ENCODE measurements around the gene KCNQ1. TPM values are rescaled to one million over a fixed set of nuclear protein-coding genes. Genes with fewer than 3 reads are reported as not detected.
A peak's percentile ranks its signal among the peaks of the same experiment; 100 is the strongest.

KCNQ1 gene
- total RNA-seq, 2 experiments from 2014 or later, result 9.1 to 10.9 TPM

GRCh38 chr11:2510626-2511402 lies 66.0 kb downstream of the KCNQ1 start:
- no peaks in the 10 kb centered on the region for H3K9me3 Mint-ChIP-seq (ENCODE audit: low read depth)
- no peaks in the 10 kb centered on the region for H3K36me3 Mint-ChIP-seq (ENCODE audit: low read depth)
- H3K27me3 Mint-ChIP-seq, result no peaks in the 10 kb centered on the region
- H3K27ac Mint-ChIP-seq, result no peak overlapping the region
- intact Hi-C loops (cut with DNase I, micrococcal nuclease), result no loop called here
- ATAC-seq (no peak), DNase-seq (no peak)
- POLR2A ChIA-PET, result no interaction called here
- CTCF ChIA-PET, result interaction anchor here (1.6 kb wide), 1 partner anchor 90 kb away, joined by 3 read pairs; no protein-coding TSS in a partner anchor
- no peak overlapping the region for H3K4me3 Mint-ChIP-seq
- no peaks in the 10 kb centered on the region for H3K4me1 Mint-ChIP-seq

GRCh38 chr11:2511421-2512369 lies 66.9 kb downstream of the KCNQ1 start:
- Mint-ChIP-seq H3K4me3 (no peak overlapping the region), H3K4me1 (no peaks in the 10 kb centered on the region), H3K9me3 (ENCODE audit: low read depth) (no peaks in the 10 kb centered on the region), H3K27me3 (no peaks in the 10 kb centered on the region), H3K27ac (no peak overlapping the region), H3K36me3 (ENCODE audit: low read depth) (no peaks in the 10 kb centered on the region)
- intact Hi-C loops (cut with DNase I, micrococcal nuclease), result no loop called here
- DNase-seq (no peak), ATAC-seq (no peak)
- POLR2A ChIA-PET, result no interaction called here
- CTCF ChIA-PET, result no interaction called here

DNA sequence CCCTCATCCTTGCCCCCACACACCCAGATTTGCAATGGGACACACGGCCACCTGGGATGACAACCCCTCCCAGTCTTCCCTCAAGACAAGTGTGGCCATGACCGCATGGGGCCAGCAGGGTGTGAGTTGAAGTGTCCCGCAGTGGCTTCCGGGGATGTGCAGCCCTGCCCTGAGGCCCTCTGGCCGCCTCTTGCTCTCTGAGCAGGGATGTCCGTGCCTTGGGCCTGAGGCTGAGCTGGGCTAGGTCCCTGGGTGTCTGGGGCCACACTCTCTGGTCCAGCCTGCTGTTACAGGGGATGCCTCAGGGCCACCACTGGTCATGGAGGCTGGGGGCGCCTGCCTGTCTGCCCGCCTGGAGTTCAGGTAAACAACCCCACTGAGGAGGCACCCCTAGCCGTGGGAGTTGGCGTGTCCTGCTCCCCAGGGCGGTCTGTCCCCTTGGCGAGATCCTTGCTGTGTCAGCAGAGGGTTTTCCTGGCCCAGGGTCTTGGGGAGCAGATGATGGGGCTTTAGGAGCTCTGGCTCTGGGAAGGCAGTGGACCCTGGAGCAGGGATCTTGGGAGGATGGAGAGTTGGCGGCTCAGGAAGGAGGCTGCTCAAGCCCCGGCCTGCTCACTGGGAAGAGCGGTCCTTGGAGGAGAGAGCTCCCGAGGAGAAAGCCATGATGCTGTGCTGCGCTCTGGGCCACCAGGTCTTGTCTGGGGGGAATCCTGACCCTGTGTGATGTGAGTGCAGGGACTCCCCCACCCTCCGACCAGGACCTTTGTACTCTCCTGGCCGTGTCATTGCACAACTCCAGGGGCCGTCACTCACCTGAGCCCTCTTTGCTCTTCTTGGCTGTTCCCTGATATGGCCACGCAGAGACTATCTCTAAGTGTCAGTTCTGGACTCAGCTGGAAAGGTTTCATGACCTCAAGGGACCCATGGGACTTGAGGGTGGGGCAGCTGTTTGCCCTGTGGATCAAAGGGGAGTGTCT lies 67.9 kb downstream of the KCNQ1 start:
- peak; percentile 2 for DNase-seq

DNA sequence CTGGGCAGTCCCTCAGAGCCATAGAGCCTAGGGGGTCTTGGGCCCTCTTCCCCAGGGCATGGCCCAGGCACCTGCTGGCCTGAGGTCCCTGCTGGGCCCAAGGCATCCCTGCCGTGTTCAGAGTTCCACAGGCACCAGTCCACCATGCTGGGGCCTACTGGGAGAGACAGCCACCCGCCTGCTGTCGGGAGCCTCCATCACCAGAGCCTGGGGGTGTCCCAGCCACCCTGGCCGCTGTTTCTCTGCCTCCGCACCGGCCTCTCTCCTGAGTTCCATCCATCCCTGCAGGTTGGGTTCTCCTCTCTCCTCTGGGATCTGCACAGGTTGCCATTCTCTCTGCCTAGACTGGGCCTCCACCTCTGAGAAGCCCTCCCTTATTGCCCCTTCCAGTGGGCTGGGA lies 68.6 kb downstream of the KCNQ1 start:
- Mint-ChIP-seq H3K9me3 (ENCODE audit: low read depth) (no peaks in the 10 kb centered on the region), H3K27me3 (no peaks in the 10 kb centered on the region), H3K27ac (no peak overlapping the region), H3K36me3 (ENCODE audit: low read depth) (no peaks in the 10 kb centered on the region), H3K4me3 (no peak overlapping the region), H3K4me1 (no peaks in the 10 kb centered on the region)
- ChIA-PET CTCF (no interaction called here), POLR2A (no interaction called here)
- DNase-seq, result peak; percentile 1
- intact Hi-C loops (cut with DNase I, micrococcal nuclease), result no loop called here
- ATAC-seq, result no peak

More for the DNA sequence above, 67.9 kb downstream of the KCNQ1 start:
- no peaks in the 10 kb centered on the region for H3K27me3 Mint-ChIP-seq
- no peak overlapping the region for H3K27ac Mint-ChIP-seq
- no peak overlapping the region for H3K4me3 Mint-ChIP-seq
- intact Hi-C loops (cut with DNase I, micrococcal nuclease), result no loop called here
- ChIA-PET POLR2A (no interaction called here), CTCF (no interaction called here)
- no peak for ATAC-seq
- H3K4me1 Mint-ChIP-seq, result no peaks in the 10 kb centered on the region
- no peaks in the 10 kb centered on the region for H3K36me3 Mint-ChIP-seq (ENCODE audit: low read depth)
- H3K9me3 Mint-ChIP-seq (ENCODE audit: low read depth), result no peaks in the 10 kb centered on the region

DNA sequence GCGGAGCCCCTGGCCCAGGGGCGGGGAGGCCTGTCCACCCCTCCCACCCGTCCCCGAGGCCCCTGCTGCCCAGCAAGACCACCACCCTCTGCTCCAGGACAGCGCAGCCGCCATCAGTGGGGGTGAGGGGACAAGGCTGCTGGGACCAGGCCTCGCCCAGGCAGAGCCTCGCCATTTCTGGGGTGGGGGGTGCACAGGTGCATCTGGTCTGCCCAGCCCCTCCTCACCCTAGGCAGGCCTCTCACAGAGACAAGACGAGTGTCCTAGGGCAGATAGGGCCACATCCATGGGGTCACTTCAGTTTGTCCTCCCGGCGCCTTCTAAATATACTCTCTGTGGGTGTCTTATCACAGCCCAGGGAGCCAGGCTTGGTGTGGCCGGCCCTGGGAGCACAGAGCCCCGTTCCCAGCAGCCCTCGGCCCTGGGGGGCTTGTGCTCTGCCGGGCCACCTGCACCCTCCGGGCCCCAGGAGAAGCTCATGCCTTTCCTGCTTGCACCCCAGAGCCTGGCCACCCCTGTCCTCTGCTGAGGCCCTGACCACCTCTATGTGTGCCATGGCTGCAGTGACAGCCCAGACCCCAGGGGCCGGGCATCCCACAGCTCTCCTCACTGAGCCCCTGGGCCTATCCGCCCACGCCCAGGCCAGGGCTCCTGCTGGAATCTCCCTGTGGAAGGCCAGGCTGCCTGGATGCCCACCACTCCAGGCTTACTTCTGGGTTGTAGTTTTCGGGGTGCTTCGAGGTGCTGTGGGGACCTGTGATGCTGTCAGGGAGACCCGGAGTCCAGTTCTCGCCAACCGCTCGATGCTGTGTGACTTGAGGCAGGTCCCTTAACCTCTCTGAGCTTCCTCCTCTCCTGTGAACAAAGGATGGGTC lies 70.8 kb downstream of the KCNQ1 start:
- peak; percentile 2 for DNase-seq
- Mint-ChIP-seq H3K4me3 (no peak overlapping the region), H3K4me1 (no peaks in the 10 kb centered on the region), H3K9me3 (ENCODE audit: low read depth) (no peaks in the 10 kb centered on the region), H3K27ac (no peak overlapping the region), H3K27me3 (no peaks in the 10 kb centered on the region), H3K36me3 (ENCODE audit: low read depth) (no peaks in the 10 kb centered on the region)
- no peak for ATAC-seq
- ChIA-PET POLR2A (no interaction called here), CTCF (interaction anchor here (0.6 to 0.7 kb wide), 2 partner anchors 216 to 283 kb away, joined by 3 to 5 read pairs; no protein-coding TSS in a partner anchor)
- intact Hi-C loops (cut with DNase I, micrococcal nuclease), result no loop called here

DNA sequence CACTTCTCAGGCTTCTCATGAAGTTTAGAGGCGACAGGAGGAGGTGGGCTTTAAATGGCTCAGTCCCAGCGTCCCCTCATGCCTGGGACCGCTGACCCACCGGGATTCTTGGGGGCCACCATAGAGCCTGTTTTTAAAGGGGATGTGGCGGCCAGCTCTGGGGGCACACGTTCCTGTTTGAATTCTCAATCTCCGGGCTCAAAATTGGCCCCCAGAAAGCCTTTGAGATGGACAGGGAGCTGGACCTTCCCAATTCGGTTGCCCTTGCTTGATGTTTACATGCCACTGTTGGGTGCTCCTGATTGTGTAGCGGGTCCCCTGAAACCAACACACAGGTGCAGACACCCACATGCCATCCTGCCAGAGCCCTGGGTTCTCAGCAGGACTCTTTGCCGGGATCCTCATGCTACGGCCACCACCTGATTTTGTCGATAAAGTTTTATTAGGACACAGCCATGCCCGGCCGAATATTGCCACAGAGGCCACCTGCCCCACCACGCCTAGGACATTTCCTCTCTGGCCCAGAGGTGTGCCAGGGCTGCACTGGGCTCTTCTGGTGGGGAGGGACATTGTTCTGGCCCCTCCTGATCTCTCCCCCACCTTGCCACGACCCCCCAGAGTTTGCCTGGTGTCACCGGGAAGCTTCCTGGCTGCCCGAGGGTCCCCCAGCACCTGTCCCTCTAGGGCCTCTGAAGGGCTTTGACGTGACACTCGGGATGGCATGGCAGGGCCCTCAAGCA lies 71.6 kb downstream of the KCNQ1 start:
- Mint-ChIP-seq H3K36me3 (ENCODE audit: low read depth) (no peaks in the 10 kb centered on the region), H3K9me3 (ENCODE audit: low read depth) (no peaks in the 10 kb centered on the region), H3K4me1 (no peaks in the 10 kb centered on the region), H3K27me3 (no peaks in the 10 kb centered on the region), H3K4me3 (no peak overlapping the region), H3K27ac (no peak overlapping the region)
- ATAC-seq (no peak), DNase-seq (no peak)
- intact Hi-C loops (cut with DNase I, micrococcal nuclease), result no loop called here
- ChIA-PET POLR2A (no interaction called here), CTCF (no interaction called here)

DNA sequence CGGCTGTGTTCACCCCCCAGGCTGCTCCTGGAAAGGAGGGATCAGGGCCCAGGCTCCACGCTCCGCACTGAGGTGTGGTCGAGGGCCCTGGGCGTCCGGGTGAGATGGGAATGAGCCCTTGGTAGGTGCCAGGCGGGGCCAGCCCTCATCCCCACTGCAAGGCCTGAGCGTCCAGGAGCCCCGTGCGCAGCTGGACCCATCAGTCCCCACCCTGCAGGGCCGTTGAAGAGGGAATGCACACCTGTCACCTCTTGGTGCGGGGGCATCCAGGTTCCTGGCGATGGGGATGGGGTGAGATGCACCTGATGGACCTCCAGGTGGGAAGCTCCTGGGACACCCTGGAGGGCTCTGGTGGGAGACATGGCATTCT lies 72.2 kb downstream of the KCNQ1 start:
- DNase-seq (no peak), ATAC-seq (no peak)
- ChIA-PET POLR2A (no interaction called here), CTCF (no interaction called here)
- H3K27me3 Mint-ChIP-seq, result no peaks in the 10 kb centered on the region
- no peak overlapping the region for H3K27ac Mint-ChIP-seq
- intact Hi-C loops (cut with DNase I, micrococcal nuclease), result no loop called here
- no peak overlapping the region for H3K4me3 Mint-ChIP-seq
- no peaks in the 10 kb centered on the region for H3K4me1 Mint-ChIP-seq
- no peaks in the 10 kb centered on the region for H3K36me3 Mint-ChIP-seq (ENCODE audit: low read depth)
- no peaks in the 10 kb centered on the region for H3K9me3 Mint-ChIP-seq (ENCODE audit: low read depth)

DNA sequence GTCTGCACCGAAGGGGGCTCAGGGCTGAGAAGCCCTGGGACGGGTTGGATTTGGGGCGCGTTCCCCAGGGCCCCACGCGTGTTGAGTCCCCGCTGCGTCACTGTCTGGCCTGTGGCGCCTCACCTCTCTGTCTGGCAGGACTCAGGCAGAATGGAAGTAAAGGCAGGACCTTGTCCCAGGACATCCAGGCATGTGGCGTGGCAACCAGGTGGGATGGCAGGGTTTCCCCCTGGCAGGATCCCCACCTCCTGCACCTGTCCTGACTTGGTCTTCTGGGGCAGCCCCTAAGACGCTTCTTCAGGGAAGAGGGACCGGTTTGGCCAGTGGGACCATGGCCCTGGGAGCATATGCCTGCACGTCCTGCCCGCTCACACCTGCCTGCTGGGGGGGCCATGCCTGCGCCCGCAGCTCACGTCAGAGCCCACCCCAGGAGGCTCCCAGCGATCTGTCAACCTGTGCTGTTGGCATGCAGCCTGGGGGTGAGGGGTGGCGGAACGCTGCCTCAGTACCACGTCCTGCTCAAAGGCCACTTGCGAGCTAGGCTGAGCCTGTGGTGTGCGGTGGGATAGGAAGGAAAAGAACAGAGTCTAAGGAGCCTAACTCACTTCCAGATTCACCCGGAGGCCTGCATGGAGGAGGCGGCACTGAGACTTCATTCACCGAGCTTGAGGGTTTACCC lies 72.7 kb downstream of the KCNQ1 start:
- ChIA-PET CTCF (no interaction called here), POLR2A (no interaction called here)
- ATAC-seq (no peak), DNase-seq (no peak)
- no peaks in the 10 kb centered on the region for H3K9me3 Mint-ChIP-seq (ENCODE audit: low read depth)
- intact Hi-C loops (cut with DNase I, micrococcal nuclease), result no loop called here
- H3K4me3 Mint-ChIP-seq, result no peak overlapping the region
- H3K36me3 Mint-ChIP-seq (ENCODE audit: low read depth), result no peaks in the 10 kb centered on the region
- no peaks in the 10 kb centered on the region for H3K27me3 Mint-ChIP-seq
- H3K4me1 Mint-ChIP-seq, result no peaks in the 10 kb centered on the region
- H3K27ac Mint-ChIP-seq, result no peak overlapping the region

DNA sequence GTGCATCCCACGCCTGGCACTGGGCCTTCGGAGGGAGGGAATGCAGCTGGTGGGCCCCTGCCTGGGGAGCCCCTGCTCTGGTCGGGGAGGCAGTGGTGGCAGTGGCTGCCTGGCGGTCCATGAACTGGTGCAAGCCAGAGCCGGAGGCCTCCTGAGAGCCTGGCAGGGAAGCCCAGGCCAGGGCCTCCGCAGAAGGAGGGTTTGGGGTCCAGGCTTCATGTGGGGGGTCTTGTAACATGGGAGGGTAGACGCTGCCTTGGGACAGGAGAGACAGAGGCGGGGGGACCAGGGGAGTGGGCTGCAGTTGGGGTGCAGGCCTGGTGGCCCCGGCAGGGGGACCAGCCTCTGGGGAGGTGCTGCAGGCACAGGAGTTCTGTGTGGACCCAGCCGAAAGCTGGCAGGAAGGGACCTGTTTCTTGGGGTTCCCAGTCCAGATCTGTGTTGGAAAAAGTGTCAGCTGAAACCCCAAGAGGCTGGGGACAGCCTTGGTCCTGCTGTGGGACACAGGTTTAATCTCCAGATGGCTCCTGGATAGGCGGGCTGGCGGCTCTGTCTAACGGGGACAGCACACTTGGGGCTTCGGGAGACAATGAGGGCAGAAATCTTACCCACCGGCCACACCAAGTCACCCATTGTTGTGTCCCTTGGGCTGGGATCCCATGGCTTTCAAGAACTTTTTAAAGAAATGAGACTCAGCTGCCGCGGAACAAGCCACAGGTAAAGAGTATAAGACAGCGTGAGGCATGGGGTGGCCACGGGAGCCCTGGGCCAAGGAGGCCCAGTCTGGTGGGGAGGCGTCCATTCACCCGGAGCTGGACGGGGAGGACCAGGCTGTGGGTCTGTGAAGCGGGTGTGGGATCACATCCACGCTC lies 73.5 kb downstream of the KCNQ1 start:
- POLR2A ChIA-PET, result no interaction called here

More for the DNA sequence above, 73.5 kb downstream of the KCNQ1 start:
- Mint-ChIP-seq H3K4me3 (no peak overlapping the region), H3K27me3 (no peaks in the 10 kb centered on the region), H3K9me3 (ENCODE audit: low read depth) (no peaks in the 10 kb centered on the region), H3K4me1 (no peaks in the 10 kb centered on the region), H3K27ac (no peak overlapping the region), H3K36me3 (ENCODE audit: low read depth) (no peaks in the 10 kb centered on the region)
- intact Hi-C loops (cut with DNase I, micrococcal nuclease), result no loop called here
- ATAC-seq, result no peak
- CTCF ChIA-PET, result no interaction called here
- peak; percentile 1 for DNase-seq
